Vagina (tissue), 2 donors: ENCODE measurements around the gene ARHGAP4. TPM values are rescaled to one million over a fixed set of nuclear protein-coding genes. Genes with fewer than 3 reads are reported as not detected.

Experiments
- DNase-seq, 2 donors: peaks; one replicate each; pipeline ENCODE4 v3.0.0-alpha.2; 2017; ENCODE audit errors: extremely low spot score in 2 of 2
- H3K27ac ChIP-seq: fragments of 200-600 bp; sonication (generic); one replicate; pipeline ENCODE4 v1.5.1; 2019
- H3K27me3 ChIP-seq: fragments of 200-600 bp; sonication (generic); one replicate; pipeline ENCODE4 v1.5.1; 2019
- H3K36me3 ChIP-seq, 2 donors: fragments of 200-600 bp; sonication (generic); one replicate each; pipeline ENCODE4 v1.5.1; 2017 to 2019
- H3K4me1 ChIP-seq: fragments of 200-600 bp; sonication (generic); one replicate; pipeline ENCODE4 v1.5.1; 2019
- H3K4me3 ChIP-seq, 2 donors: fragments of 200-600 bp; sonication (generic); 1 replicate in 1 of 2; 2 replicates in 1 of 2; pipeline ENCODE4 v1.5.1; 2016 to 2019
- H3K9me3 ChIP-seq: fragments of 200-600 bp; sonication (generic); one replicate; pipeline ENCODE4 v1.5.1; 2019
- POLR2A ChIP-seq, 2 donors: fragments of 450-650 bp; IDR thresholded peaks; one replicate each; pipeline ENCODE4 v1.6.1; 2017; ENCODE audit warnings: antibody characterized with exemption in 2 of 2, mild to moderate bottlenecking in 2 of 2, moderate library complexity in 2 of 2
- POLR2AphosphoS5 ChIP-seq, 2 donors: sonication (generic); formaldehyde crosslinking; IDR thresholded peaks; one replicate each; pipeline ENCODE4 v1.9.0; 2017; ENCODE audit warnings: antibody characterized with exemption in 2 of 2, mild to moderate bottlenecking in 2 of 2, low read depth in 1 of 2; ENCODE audit not compliant: insufficient read depth in 1 of 2
- intact Hi-C: fragments of 100-400 bp; cut with DNase I; formaldehyde crosslinking; loops from one replicate; pipeline ENCODE4 v1.15.1; 2023
- total RNA-seq: library from RNA; depleted of rRNA; stranded (reverse); fragments of >200 nt; gene quantifications from one replicate; pipeline ENCODE4 v1.2.3, GENCODE V29; 2016
- TF ChIP-seq, protein P1 (sequence below), 3 experiments: fragments of 450-650 bp in 2 of 3; fragments of 200-600 bp in 1 of 3; sonication (generic) in 1 of 3; IDR thresholded peaks; one replicate each; pipeline ENCODE4 v1.5.1; 2017 to 2019; ENCODE audit warnings: antibody characterized with exemption in 3 of 3, mild to moderate bottlenecking in 2 of 3, moderate library complexity in 2 of 3

ARHGAP4 gene
- total RNA-seq, 1 donor from 2014 or later: 36.6 TPM

DNA sequence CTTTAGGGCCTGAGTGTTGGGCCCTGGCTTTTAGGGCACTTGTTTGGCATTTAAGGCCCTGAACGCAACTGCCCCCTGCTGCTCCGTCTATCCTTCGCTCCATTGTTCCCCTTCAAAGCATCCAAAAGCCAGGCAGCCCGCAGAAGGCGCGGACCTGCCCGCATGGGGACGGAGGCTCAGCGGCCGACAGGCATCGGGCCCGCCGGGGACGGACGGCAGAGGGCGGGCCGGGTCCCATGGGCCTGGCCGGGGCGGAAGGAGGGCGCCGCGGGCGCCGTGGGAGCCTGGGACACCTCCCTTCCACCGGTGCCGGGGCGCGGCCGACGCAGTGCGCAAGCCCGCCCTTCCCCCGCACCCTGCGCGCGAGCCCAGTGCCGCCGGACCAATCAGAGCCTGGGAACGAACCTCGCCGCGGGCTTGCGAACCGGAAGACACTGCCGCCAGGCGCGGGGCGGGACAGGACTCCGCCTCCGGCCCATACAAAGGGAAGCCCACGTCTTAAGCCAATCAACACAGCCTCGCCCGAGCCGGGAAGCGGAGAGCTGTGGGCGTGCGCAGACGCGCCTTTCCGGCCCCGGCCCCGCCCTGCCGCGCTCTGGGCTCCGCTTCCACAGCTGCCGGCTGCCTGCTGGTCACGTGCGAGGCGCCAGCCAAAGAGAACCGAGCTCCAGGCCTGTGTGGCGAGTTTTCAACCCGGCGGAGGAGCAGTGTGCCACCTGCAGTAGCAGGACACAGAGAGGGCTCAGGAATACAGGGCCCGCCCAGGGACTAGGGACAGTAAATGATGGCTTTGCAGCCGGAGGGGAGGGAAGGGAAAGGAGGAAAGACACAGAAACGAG lies 2.1 kb upstream of the ARHGAP4 start:
- Histone ChIP-seq H3K27me3 (no peaks in the 10 kb centered on the region), H3K4me1 (peaks cover 31% of the 10 kb centered on the region), H3K4me3 (peak overlapping the region; percentile 57 to 64), H3K36me3 (no peaks in the 10 kb centered on the region), H3K27ac (peak overlapping the region; percentile 90), H3K9me3 (no peaks in the 10 kb centered on the region)
- peak in 1 of 2 donors; percentile 83 for TF ChIP-seq POLR2A (IDR thresholded peaks at IDR 0.05)
- TF ChIP-seq, protein P1, sequence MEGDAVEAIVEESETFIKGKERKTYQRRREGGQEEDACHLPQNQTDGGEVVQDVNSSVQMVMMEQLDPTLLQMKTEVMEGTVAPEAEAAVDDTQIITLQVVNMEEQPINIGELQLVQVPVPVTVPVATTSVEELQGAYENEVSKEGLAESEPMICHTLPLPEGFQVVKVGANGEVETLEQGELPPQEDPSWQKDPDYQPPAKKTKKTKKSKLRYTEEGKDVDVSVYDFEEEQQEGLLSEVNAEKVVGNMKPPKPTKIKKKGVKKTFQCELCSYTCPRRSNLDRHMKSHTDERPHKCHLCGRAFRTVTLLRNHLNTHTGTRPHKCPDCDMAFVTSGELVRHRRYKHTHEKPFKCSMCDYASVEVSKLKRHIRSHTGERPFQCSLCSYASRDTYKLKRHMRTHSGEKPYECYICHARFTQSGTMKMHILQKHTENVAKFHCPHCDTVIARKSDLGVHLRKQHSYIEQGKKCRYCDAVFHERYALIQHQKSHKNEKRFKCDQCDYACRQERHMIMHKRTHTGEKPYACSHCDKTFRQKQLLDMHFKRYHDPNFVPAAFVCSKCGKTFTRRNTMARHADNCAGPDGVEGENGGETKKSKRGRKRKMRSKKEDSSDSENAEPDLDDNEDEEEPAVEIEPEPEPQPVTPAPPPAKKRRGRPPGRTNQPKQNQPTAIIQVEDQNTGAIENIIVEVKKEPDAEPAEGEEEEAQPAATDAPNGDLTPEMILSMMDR (IDR thresholded peaks at IDR 0.05): no peak
- TF ChIP-seq POLR2AphosphoS5 (IDR thresholded peaks at IDR 0.05; ENCODE audit: insufficient read depth in 1 of 2, low read depth in 1 of 2): peak; percentile 74 to 89
- DNase-seq: peak in 1 of 2 donors; percentile 98
- intact Hi-C loops: loop anchor here (10.0 kb wide), 1 partner anchor 143 kb away; the partner anchor contains the start of gene SRPK3

GRCh38 chrX:153927672-153927921 lies 1.5 kb upstream of the ARHGAP4 start:
- H3K27me3 ChIP-seq: no peaks in the 10 kb centered on the region
- H3K27ac ChIP-seq: peak overlapping the region; percentile 90
- peak overlapping the region; percentile 57 to 64 for H3K4me3 ChIP-seq
- intact Hi-C loops: loop anchor here (10.0 kb wide), 1 partner anchor 143 kb away; the partner anchor contains the start of gene SRPK3
- no peak for DNase-seq
- H3K36me3 ChIP-seq: no peaks in the 10 kb centered on the region
- TF ChIP-seq POLR2AphosphoS5 (IDR thresholded peaks at IDR 0.05; ENCODE audit: insufficient read depth in 1 of 2, low read depth in 1 of 2) (no peak), POLR2A (IDR thresholded peaks at IDR 0.05) (no peak)
- TF ChIP-seq, protein P1 (IDR thresholded peaks at IDR 0.05): no peak
- peaks cover 37% of the 10 kb centered on the region for H3K4me1 ChIP-seq
- no peaks in the 10 kb centered on the region for H3K9me3 ChIP-seq

- peak in 1 of 2 donors; percentile 24 for TF ChIP-seq POLR2AphosphoS5 (IDR thresholded peaks at IDR 0.05; ENCODE audit: insufficient read depth in 1 of 2, low read depth in 1 of 2)
- no peak for TF ChIP-seq POLR2A (IDR thresholded peaks at IDR 0.05)
- Histone ChIP-seq H3K4me1 (peaks cover 42% of the 10 kb centered on the region), H3K36me3 (no peaks in the 10 kb centered on the region), H3K27me3 (no peaks in the 10 kb centered on the region), H3K27ac (peak overlapping the region; percentile 90), H3K4me3 (peak overlapping the region; percentile 57 to 64), H3K9me3 (no peaks in the 10 kb centered on the region)
- no peak for DNase-seq
- intact Hi-C loops: loop anchor here (10.0 kb wide), 1 partner anchor 142 kb away; the partner anchor contains the start of gene SRPK3
These were observed 1.0 kb upstream of the ARHGAP4 start for GRCh38 chrX:153926858-153927671.

DNA sequence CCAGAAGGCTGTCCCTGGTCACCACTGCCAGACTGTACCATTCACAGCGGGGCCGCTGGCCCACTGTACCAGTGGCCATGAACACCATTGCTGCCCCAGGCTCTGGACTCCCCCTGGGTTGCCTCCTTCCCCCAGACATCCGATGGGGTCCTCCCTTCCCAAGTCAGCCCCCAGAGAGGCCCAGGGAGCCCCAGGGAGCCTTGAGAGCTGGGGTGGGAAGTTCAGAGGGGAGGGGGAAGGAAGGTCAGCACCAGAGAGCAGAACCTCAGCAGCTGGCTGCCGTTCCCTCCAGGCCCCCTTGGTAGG lies 441 bp upstream of the ARHGAP4 start:
- peaks cover 48% of the 10 kb centered on the region for H3K4me1 ChIP-seq
- H3K36me3 ChIP-seq: no peaks in the 10 kb centered on the region
- no peaks in the 10 kb centered on the region for H3K27me3 ChIP-seq
- H3K4me3 ChIP-seq: peak overlapping the region; percentile 24 to 57
- TF ChIP-seq, protein P1 (IDR thresholded peaks at IDR 0.05): no peak
- TF ChIP-seq POLR2AphosphoS5 (IDR thresholded peaks at IDR 0.05; ENCODE audit: insufficient read depth in 1 of 2, low read depth in 1 of 2): no peak
- TF ChIP-seq POLR2A (IDR thresholded peaks at IDR 0.05): no peak
- DNase-seq: no peak
- intact Hi-C loops: loop anchor here (10.0 kb wide), 1 partner anchor 142 kb away; the partner anchor contains the start of gene SRPK3
- no peaks in the 10 kb centered on the region for H3K9me3 ChIP-seq
- peak overlapping the region; percentile 90 for H3K27ac ChIP-seq

- intact Hi-C loops: loop anchor here (10.0 kb wide), 1 partner anchor 141 kb away; the partner anchor contains the start of gene SRPK3
- H3K9me3 ChIP-seq: no peaks in the 10 kb centered on the region
- H3K27ac ChIP-seq: no peak overlapping the region
- H3K36me3 ChIP-seq: no peaks in the 10 kb centered on the region
- DNase-seq: no peak
- TF ChIP-seq, protein P1 (IDR thresholded peaks at IDR 0.05): no peak
- TF ChIP-seq POLR2A (IDR thresholded peaks at IDR 0.05): no peak
- no peak for TF ChIP-seq POLR2AphosphoS5 (IDR thresholded peaks at IDR 0.05; ENCODE audit: insufficient read depth in 1 of 2, low read depth in 1 of 2)
- no peaks in the 10 kb centered on the region for H3K27me3 ChIP-seq
- peak overlapping the region in 1 of 2 donors; percentile 24 for H3K4me3 ChIP-seq
- peaks cover 56% of the 10 kb centered on the region for H3K4me1 ChIP-seq
These were observed 701 bp downstream of the ARHGAP4 start for GRCh38 chrX:153925387-153925738.
